HG02642 (cell line): ENCODE results near the gene KCNS3.

Source experiments
- ATAC-seq: cut with Tn5 transposase; IDR thresholded peaks from one replicate; pipeline ENCODE4 v1.9.1; 2021; ENCODE audit warnings: mild to moderate bottlenecking; ENCODE audit not compliant: unreplicated experiment, poor library complexity

The KCNS3 gene

GRCh38 chr2:17878281-17879136 lies at the start of gene KCNS3:
KCNS3 (plus strand) TSS chr2:17878667; CDS start chr2:17931009, 52,342 bp downstream.
- peak; percentile 87 for ATAC-seq

- peak; percentile 92 for ATAC-seq
These were observed 48.1 kb upstream of the KCNS3 start for GRCh38 chr2:17830053-17831034.

GRCh38 chr2:17835516-17835915 lies 43.0 kb upstream of the KCNS3 start:
- no peak for ATAC-seq

- ATAC-seq = no peak
These were observed 38.5 kb upstream of the KCNS3 start for GRCh38 chr2:17839959-17840358.

- no peak for ATAC-seq
These were observed 35.0 kb upstream of the KCNS3 start for GRCh38 chr2:17843457-17843856.

- ATAC-seq = no peak
These were observed 32.7 kb upstream of the KCNS3 start for GRCh38 chr2:17845806-17846205.

- ATAC-seq = no peak
These were observed 31.8 kb upstream of the KCNS3 start for GRCh38 chr2:17846676-17847075.

- no peak for ATAC-seq
These were observed 31.2 kb upstream of the KCNS3 start for GRCh38 chr2:17847236-17847635.

- no peak for ATAC-seq
These were observed 29.2 kb upstream of the KCNS3 start for GRCh38 chr2:17849275-17849674.

GRCh38 chr2:17850151-17850550 lies 28.3 kb upstream of the KCNS3 start:
- ATAC-seq = no peak

GRCh38 chr2:17851731-17852585 lies 26.5 kb upstream of the KCNS3 start:
- peak; percentile 85 for ATAC-seq

- no peak for ATAC-seq
These were observed 24.7 kb upstream of the KCNS3 start for GRCh38 chr2:17853799-17854198.

- no peak for ATAC-seq
These were observed 21.4 kb upstream of the KCNS3 start for GRCh38 chr2:17857021-17857420.

- no peak for ATAC-seq
These were observed 20.4 kb upstream of the KCNS3 start for GRCh38 chr2:17858064-17858463.

GRCh38 chr2:17863539-17863938 lies 14.9 kb upstream of the KCNS3 start:
- no peak for ATAC-seq

GRCh38 chr2:17864676-17865075 lies 13.8 kb upstream of the KCNS3 start:
- ATAC-seq = no peak

- ATAC-seq = no peak
These were observed 11.3 kb upstream of the KCNS3 start for GRCh38 chr2:17867133-17867532.

GRCh38 chr2:17869128-17869527 lies 9.3 kb upstream of the KCNS3 start:
- no peak for ATAC-seq

- ATAC-seq = no peak
These were observed 6.8 kb upstream of the KCNS3 start for GRCh38 chr2:17871639-17872038.

- no peak for ATAC-seq
These were observed 5.4 kb upstream of the KCNS3 start for GRCh38 chr2:17873021-17873420.
